T-cell (primary cell): Measurements from ENCODE around the gene DESI1. TPM values are rescaled to one million over a fixed set of nuclear protein-coding genes. Genes with fewer than 3 reads are reported as not detected.

Experiments
- ATAC-seq, 4 experiments: fragments of 200-7000 bp in 3 of 4; fragments of 150-1000 bp in 1 of 4; cut with Tn5 transposase; replicated peaks in 1 of 4; 1 replicate in 3 of 4; 2 replicates in 1 of 4; pipeline ENCODE4 v1.10.0; 2021; ENCODE audit warnings: moderate library complexity in 3 of 4, mild to moderate bottlenecking in 2 of 4, moderate number of reproducible peaks in 1 of 4
- CTCF ChIA-PET, 2 donors: fragments of 300-600 bp; sonication (Branson Sonifier 250); formaldehyde crosslinking; loops; one replicate each; lab custom pipeline; 2022; ENCODE audit warnings: antibody characterized with exemption in 2 of 2; lab: Charles Lee
- POLR2A ChIA-PET, 2 donors: fragments of 300-600 bp; sonication (Branson Sonifier 250); formaldehyde crosslinking; loops; one replicate each; lab custom pipeline; 2022; ENCODE audit warnings: antibody characterized with exemption in 2 of 2; lab: Charles Lee
- DNase-seq, 35 experiments: peaks; one replicate each; pipeline versions ENCODE4 v3.0.0 to v3.0.0-alpha.2; 2013 to 2023
- H3K27ac ChIP-seq: one replicate; pipeline ENCODE4 v1.5.1; 2013; ENCODE audit warnings: low read length
- H3K27me3 ChIP-seq, 2 experiments: replicated peaks in 1 of 2; 1 replicate in 1 of 2; 2 replicates in 1 of 2; pipeline versions ENCODE4 v1.6.1 to v1.7.0; 2013; ENCODE audit warnings: low read length in 1 of 2, mixed read lengths in 1 of 2; ENCODE audit not compliant: control insufficient read depth in 2 of 2, insufficient read depth in 2 of 2; ENCODE audit errors: extremely low read depth in 1 of 2
- H3K36me3 ChIP-seq, 2 donors: 1 replicate in 1 of 2; 2 replicates in 1 of 2; pipeline versions ENCODE4 v1.6.1 to v1.7.0; 2013; ENCODE audit warnings: low read length in 1 of 2; ENCODE audit not compliant: control insufficient read depth in 2 of 2, insufficient read depth in 1 of 2; ENCODE audit errors: extremely low read depth in 1 of 2
- H3K4me1 ChIP-seq, 2 experiments: 1 replicate in 1 of 2; 2 replicates in 1 of 2; pipeline versions ENCODE4 v1.6.1 to v1.7.0; 2013; ENCODE audit warnings: low read length in 2 of 2, mixed read lengths in 1 of 2; ENCODE audit not compliant: insufficient read depth in 2 of 2, control insufficient read depth in 1 of 2; ENCODE audit errors: extremely low read depth in 1 of 2
- H3K4me3 ChIP-seq, 2 donors: 1 replicate in 1 of 2; 2 replicates in 1 of 2; pipeline versions ENCODE4 v1.5.1 to v1.7.0; 2013; ENCODE audit warnings: mild to moderate bottlenecking in 2 of 2, low read length in 1 of 2, moderate library complexity in 1 of 2; ENCODE audit not compliant: control insufficient read depth in 1 of 2; ENCODE audit errors: extremely low read depth in 1 of 2
- H3K9me3 ChIP-seq: 2 replicates; pipeline ENCODE4 v1.7.0; 2013
- H3K27ac Mint-ChIP-seq, 2 donors: one replicate each; pipeline ENCODE4 v1.8.0; 2020 to 2021; ENCODE audit warnings: mild to moderate bottlenecking in 2 of 2, mixed read lengths in 2 of 2
- H3K27me3 Mint-ChIP-seq, 2 donors: one replicate each; pipeline ENCODE4 v1.8.0; 2021 to 2022; ENCODE audit warnings: mixed read lengths in 2 of 2
- H3K36me3 Mint-ChIP-seq: one replicate; pipeline ENCODE4 v1.8.0; 2021; ENCODE audit warnings: mixed read lengths
- H3K4me1 Mint-ChIP-seq, 3 donors: one replicate each; pipeline ENCODE4 v1.8.0; 2020 to 2022; ENCODE audit warnings: mixed read lengths in 3 of 3, mild to moderate bottlenecking in 1 of 3
- H3K4me3 Mint-ChIP-seq, 3 donors: one replicate each; pipeline ENCODE4 v1.8.0; 2020 to 2022; ENCODE audit warnings: mild to moderate bottlenecking in 3 of 3, mixed read lengths in 3 of 3, moderate library complexity in 3 of 3
- H3K9me3 Mint-ChIP-seq, 3 donors: one replicate each; pipeline ENCODE4 v1.8.0; 2020 to 2022; ENCODE audit warnings: mixed read lengths in 3 of 3
- WGBS: methylation state at CpG from one replicate; pipeline ENCODE4 v1.1.5; 2013; ENCODE audit warnings: missing lambda C conversion rate; ENCODE audit not compliant: insufficient coverage; 5-methylcytosine and 5-hydroxymethylcytosine counted together
- total RNA-seq, 35 experiments: library from RNA in 6 of 35; stranded (reverse) in 6 of 35; fragments of 120-200 nt in 1 of 35; gene quantifications; one replicate each; pipeline versions ENCODE4 v1.2.1 to v1.2.4 and lab custom pipeline; 2013 to 2026

Gene DESI1
- total RNA-seq, 5 donors from 2014 or later (not counting 1 experiment from before 2014, with no cell fraction given): 19.9 to 31.3 (median 28.7) TPM

DNA sequence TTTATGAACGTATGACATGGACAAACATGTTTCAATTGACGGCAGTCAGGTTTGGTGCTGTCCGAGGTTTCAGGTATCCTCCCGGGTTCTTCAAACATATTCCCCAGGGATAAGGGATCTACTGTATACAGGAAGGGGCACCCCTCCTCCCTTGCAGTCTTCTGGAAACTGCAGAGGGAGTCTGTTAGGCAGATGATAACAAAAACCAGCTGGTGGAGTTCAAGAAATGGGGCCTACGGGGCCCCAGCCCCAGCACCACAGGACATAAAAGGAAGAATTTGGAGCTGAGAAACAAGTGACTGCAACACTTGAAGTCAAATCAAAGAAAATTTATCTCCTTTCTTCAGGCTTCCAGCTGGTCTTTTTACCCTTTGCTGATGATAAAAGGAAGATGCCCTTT is 35.7 kb upstream of the DESI1 start:
- no peak overlapping the region for H3K27ac Mint-ChIP-seq
- Histone ChIP-seq H3K27me3 (no peaks in the 10 kb centered on the region), H3K9me3 (no peaks in the 10 kb centered on the region), H3K27ac (no peak overlapping the region), H3K4me3 (no peak overlapping the region), H3K4me1 (no peaks in the 10 kb centered on the region), H3K36me3 (peaks cover 25 to 97% of the 10 kb centered on the region in 2 donors)
- no CpG with 5 or more reads among the region's 5 CpGs for WGBS
- DNase-seq: no peak
- no peaks in the 10 kb centered on the region for H3K4me1 Mint-ChIP-seq
- H3K27me3 Mint-ChIP-seq: no peaks in the 10 kb centered on the region
- POLR2A ChIA-PET: interaction anchor here in 1 of 2 donors (0.6 to 0.7 kb wide), 2 partner anchors 14 to 32 kb away, joined by 3 read pairs; no protein-coding TSS in a partner anchor
- no peak for ATAC-seq
- H3K9me3 Mint-ChIP-seq: no peaks in the 10 kb centered on the region
- CTCF ChIA-PET: no interaction called here
- H3K4me3 Mint-ChIP-seq: no peak overlapping the region
- peaks cover 45% of the 10 kb centered on the region for H3K36me3 Mint-ChIP-seq

DNA sequence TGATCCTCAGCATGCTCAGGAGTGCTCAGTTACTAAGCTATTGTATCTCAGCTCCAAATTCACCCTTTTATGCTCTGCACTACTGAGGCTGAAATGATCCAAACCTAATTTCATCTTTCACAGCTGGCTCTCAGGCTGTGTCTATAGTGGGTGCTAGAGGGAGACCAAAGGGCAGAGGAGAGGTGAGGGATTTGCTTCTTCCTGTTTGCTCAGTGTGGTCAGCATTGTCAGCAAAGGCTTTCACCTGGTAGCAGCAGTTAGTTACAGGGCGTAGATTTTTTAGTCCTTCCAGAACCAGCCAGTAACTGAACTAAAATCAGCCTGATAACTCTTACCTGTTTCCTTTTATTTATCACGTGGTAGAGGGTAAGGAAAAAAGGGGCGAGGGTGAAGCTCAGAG is 33.5 kb upstream of the DESI1 start:
- POLR2A ChIA-PET: interaction anchor here (0.5 to 1.0 kb wide), 3 partner anchors 24 to 1193 kb away, joined by 3 to 5 read pairs (median 4); no protein-coding TSS in a partner anchor
- peaks cover 37% of the 10 kb centered on the region for H3K36me3 Mint-ChIP-seq

DNA sequence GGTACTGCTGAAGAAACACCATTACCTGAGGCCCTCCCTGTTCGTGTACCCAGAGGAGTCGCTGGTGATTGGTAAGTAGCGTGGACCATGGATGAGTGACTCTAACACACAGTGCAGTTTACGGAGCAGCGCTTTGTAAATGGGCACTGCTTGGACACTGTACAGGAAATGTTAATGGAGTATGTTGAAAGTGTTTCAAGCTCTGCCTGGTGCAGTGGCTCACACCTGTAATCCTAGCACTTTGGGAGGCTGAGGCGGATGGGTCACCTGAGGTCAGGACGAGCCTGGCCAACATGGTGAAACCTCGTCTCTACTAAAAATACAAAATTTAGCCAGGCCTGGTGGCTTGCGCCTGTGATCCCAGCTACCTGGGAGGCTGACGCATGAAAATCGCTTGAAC is 30.0 kb upstream of the DESI1 start:
- Histone ChIP-seq H3K9me3 (no peaks in the 10 kb centered on the region), H3K27me3 (no peaks in the 10 kb centered on the region), H3K4me1 (no peaks in the 10 kb centered on the region), H3K4me3 (no peak overlapping the region), H3K27ac (no peak overlapping the region), H3K36me3 (peaks cover 9 to 88% of the 10 kb centered on the region in 2 donors)
- Mint-ChIP-seq H3K27me3 (no peaks in the 10 kb centered on the region), H3K27ac (no peak overlapping the region), H3K4me1 (peaks cover 0 to 7% (median 6%) of the 10 kb centered on the region in 3 donors), H3K4me3 (no peak overlapping the region), H3K36me3 (peaks cover 34% of the 10 kb centered on the region), H3K9me3 (no peaks in the 10 kb centered on the region)
- CTCF ChIA-PET: interaction anchor here in 1 of 2 donors (0.6 kb wide), 1 partner anchor 14 kb away, joined by 3 read pairs; no protein-coding TSS in a partner anchor
- POLR2A ChIA-PET: interaction anchor here in 1 of 2 donors (0.7 kb wide), 1 partner anchor 183 kb away, joined by 3 read pairs; no protein-coding TSS in a partner anchor
- 98% methylated on average over 8 of the region's 11 CpGs for WGBS
- ATAC-seq (peak in 1 of 4 experiments; percentile 8), DNase-seq (no peak)

More for the DNA sequence above, 33.5 kb upstream of the DESI1 start:
- WGBS: no CpG with 5 or more reads among the region's 3 CpGs
- no peaks in the 10 kb centered on the region for H3K4me1 ChIP-seq
- no peaks in the 10 kb centered on the region for H3K9me3 ChIP-seq
- no peaks in the 10 kb centered on the region for H3K27me3 ChIP-seq
- Mint-ChIP-seq H3K4me3 (no peak overlapping the region), H3K27me3 (no peaks in the 10 kb centered on the region), H3K4me1 (no peaks in the 10 kb centered on the region), H3K9me3 (no peaks in the 10 kb centered on the region), H3K27ac (no peak overlapping the region)
- no peak overlapping the region for H3K4me3 ChIP-seq
- ATAC-seq (no peak), DNase-seq (no peak)
- H3K27ac ChIP-seq: no peak overlapping the region
- CTCF ChIA-PET: no interaction called here
- peaks cover 18 to 96% of the 10 kb centered on the region in 2 donors for H3K36me3 ChIP-seq

DNA sequence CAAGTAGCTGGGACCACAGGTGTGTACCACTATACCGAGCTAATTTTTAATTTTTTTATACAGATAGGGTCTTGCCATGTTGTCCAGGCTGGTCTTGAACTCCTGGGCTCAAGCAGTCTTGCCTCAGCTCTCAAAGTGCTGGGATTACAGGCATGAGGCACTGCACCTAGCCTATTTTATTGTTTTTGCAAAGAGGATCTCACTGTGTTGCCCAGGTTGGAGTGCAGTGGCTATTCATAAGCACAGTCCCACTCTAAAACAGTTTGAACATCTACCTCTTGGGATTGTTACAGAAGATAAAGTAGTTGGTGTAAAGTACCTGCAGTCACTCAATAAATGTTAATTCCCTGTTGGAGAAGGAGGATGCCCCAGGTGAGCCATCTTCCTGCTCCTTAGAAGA is 29.4 kb upstream of the DESI1 start:
- ATAC-seq (no peak), DNase-seq (no peak)
- Mint-ChIP-seq H3K9me3 (no peaks in the 10 kb centered on the region), H3K36me3 (peaks cover 31% of the 10 kb centered on the region), H3K27me3 (no peaks in the 10 kb centered on the region), H3K4me1 (peaks cover 0 to 7% (median 6%) of the 10 kb centered on the region in 3 donors), H3K27ac (peak overlapping the region in 1 of 2 donors; percentile 29), H3K4me3 (no peak overlapping the region)
- 100% methylated on average over 1 of the region's 1 CpG for WGBS
- ChIA-PET POLR2A (no interaction called here), CTCF (interaction anchor here in 1 of 2 donors (0.6 kb wide), 1 partner anchor 56 kb away, joined by 3 read pairs; no protein-coding TSS in a partner anchor)
- Histone ChIP-seq H3K4me3 (no peak overlapping the region), H3K27me3 (no peaks in the 10 kb centered on the region), H3K9me3 (no peaks in the 10 kb centered on the region), H3K4me1 (no peaks in the 10 kb centered on the region), H3K27ac (no peak overlapping the region), H3K36me3 (peaks cover 9 to 90% of the 10 kb centered on the region in 2 donors)

DNA sequence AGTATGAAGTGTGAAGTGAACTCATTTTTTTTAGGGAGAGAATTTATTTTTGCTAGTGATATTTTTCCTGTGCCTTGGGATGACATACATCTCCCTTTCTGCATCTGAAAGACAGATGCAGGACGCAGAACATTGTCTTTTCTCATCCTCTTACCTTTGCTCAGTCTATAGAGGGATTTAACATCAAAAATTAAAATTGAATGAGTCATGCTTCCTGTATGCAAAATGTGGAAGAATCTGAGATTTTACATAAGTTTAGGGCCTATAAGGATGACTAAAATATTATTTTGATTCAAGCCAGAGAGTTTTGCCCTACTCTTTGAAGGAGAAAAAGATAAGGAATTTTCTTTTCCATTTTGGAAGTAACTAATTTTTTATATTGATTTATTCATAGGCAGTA is 27.6 kb upstream of the DESI1 start:
- ATAC-seq (peak in 2 of 4 experiments; percentile 36 to 52), DNase-seq (no peak)
- Mint-ChIP-seq H3K36me3 (peaks cover 22% of the 10 kb centered on the region), H3K4me3 (no peak overlapping the region), H3K27me3 (no peaks in the 10 kb centered on the region), H3K9me3 (no peaks in the 10 kb centered on the region), H3K4me1 (peaks cover 0 to 7% (median 6%) of the 10 kb centered on the region in 3 donors), H3K27ac (peak overlapping the region; percentile 19 to 48)
- POLR2A ChIA-PET: interaction anchor here in 1 of 2 donors (0.6 kb wide), 1 partner anchor 197 kb away, joined by 3 read pairs; no protein-coding TSS in a partner anchor
- H3K36me3 ChIP-seq: peaks cover 9 to 81% of the 10 kb centered on the region in 2 donors
- no peak overlapping the region for H3K4me3 ChIP-seq
- CTCF ChIA-PET: interaction anchor here in 1 of 2 donors (0.6 to 1.4 kb wide), 2 partner anchors 18 to 49 kb away, joined by 3 to 4 read pairs; no protein-coding TSS in a partner anchor
- no peak overlapping the region for H3K27ac ChIP-seq
- H3K9me3 ChIP-seq: no peaks in the 10 kb centered on the region
- H3K27me3 ChIP-seq: no peaks in the 10 kb centered on the region
- no CpG with 5 or more reads among the region's 1 CpG for WGBS
- no peaks in the 10 kb centered on the region for H3K4me1 ChIP-seq

DNA sequence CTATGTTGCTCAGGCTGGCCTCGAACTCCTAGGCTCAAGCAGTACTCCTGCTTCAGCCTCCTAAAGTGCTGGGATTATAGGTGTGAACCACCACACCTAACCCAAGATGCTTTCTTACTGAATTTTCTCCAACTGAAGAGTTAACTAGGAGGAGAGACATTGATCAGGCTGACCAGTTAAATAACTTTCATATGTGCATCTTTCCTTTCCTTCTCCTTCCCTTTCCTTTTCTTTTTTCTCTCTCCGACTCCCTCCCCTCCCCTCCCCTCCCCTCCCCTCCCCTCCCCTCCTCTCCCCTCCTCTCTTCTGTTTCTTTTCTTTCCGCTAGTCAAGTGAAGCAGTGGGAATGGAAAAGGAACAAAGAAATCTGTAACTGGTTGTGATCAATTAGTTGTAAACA is 26.9 kb upstream of the DESI1 start:
- peaks cover 22% of the 10 kb centered on the region for H3K36me3 Mint-ChIP-seq
- H3K4me3 Mint-ChIP-seq: no peak overlapping the region
- Histone ChIP-seq H3K4me3 (no peak overlapping the region), H3K27me3 (no peaks in the 10 kb centered on the region), H3K4me1 (no peaks in the 10 kb centered on the region), H3K36me3 (peaks cover 15 to 80% of the 10 kb centered on the region in 2 donors), H3K27ac (no peak overlapping the region), H3K9me3 (no peaks in the 10 kb centered on the region)
- CTCF ChIA-PET: no interaction called here
- no peaks in the 10 kb centered on the region for H3K9me3 Mint-ChIP-seq
- no CpG with 5 or more reads among the region's 3 CpGs for WGBS
- ATAC-seq (no peak), DNase-seq (no peak)
- peaks cover 1 to 7% (median 6%) of the 10 kb centered on the region in 3 donors for H3K4me1 Mint-ChIP-seq
- no peak overlapping the region for H3K27ac Mint-ChIP-seq
- no peaks in the 10 kb centered on the region for H3K27me3 Mint-ChIP-seq
- POLR2A ChIA-PET: no interaction called here
